ENCODE data around the gene MTA3.

DNA sequence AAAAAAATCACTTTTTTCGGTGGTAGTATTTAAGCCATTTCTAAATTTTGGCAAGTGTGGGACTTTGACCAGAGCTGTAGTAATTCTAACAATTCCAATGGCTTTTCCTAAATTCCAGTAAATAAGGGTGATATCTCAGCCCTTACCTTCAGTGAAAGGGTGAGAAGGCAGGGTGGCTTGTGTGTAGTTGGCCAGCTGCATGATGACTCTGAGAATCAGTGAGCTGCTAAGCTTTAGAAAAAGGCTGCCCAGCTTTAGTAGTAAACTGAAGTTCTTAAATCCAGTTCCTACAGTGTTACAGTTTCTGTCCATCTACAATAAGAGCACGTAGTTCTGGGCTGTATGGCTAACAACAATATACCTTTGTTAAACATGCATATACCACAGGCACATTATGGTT lies 153.5 kb downstream of the MTA3 start:
- TF ChIP-seq, protein P1, sequence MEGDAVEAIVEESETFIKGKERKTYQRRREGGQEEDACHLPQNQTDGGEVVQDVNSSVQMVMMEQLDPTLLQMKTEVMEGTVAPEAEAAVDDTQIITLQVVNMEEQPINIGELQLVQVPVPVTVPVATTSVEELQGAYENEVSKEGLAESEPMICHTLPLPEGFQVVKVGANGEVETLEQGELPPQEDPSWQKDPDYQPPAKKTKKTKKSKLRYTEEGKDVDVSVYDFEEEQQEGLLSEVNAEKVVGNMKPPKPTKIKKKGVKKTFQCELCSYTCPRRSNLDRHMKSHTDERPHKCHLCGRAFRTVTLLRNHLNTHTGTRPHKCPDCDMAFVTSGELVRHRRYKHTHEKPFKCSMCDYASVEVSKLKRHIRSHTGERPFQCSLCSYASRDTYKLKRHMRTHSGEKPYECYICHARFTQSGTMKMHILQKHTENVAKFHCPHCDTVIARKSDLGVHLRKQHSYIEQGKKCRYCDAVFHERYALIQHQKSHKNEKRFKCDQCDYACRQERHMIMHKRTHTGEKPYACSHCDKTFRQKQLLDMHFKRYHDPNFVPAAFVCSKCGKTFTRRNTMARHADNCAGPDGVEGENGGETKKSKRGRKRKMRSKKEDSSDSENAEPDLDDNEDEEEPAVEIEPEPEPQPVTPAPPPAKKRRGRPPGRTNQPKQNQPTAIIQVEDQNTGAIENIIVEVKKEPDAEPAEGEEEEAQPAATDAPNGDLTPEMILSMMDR (IDR thresholded peaks at IDR 0.05; ENCODE audit: low read depth, low read length), result no peak
- TF ChIP-seq POLR2A (IDR thresholded peaks at IDR 0.05; ENCODE audit: extremely low read depth, insufficient read length), result no peak
- TF ChIP-seq, protein P2, sequence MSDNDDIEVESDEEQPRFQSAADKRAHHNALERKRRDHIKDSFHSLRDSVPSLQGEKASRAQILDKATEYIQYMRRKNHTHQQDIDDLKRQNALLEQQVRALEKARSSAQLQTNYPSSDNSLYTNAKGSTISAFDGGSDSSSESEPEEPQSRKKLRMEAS (IDR thresholded peaks at IDR 0.05; ENCODE audit: low read depth, low read length), result no peak
- TF ChIP-seq MYC (IDR thresholded peaks at IDR 0.05; ENCODE audit: low read depth, low read length), result no peak

Measured in NB4 (cell line).